GM12878 (cell line): ENCODE data around the gene NR3C1. TPM values are rescaled to one million over a fixed set of nuclear protein-coding genes. Genes with fewer than 3 reads are reported as not detected.

ENCODE experiments used
- ATAC-seq: fragments of 200-7000 bp; cut with Tn5 transposase; 3 replicates; pipeline ENCODE4 v1.9.1; 2020; ENCODE audit warnings: mild to moderate bottlenecking, moderate library complexity
- BruUV-seq: library from RNA; stranded (reverse); fragments of 400-500 nt; replicated peaks from 2 replicates; lab custom pipeline; 2021; lab: Mats Ljungman, UMichigan
- CTCF ChIA-PET: fragments of 300-600 bp; sonication (Branson Sonifier 250); formaldehyde crosslinking; extraction: SDS; loops from one replicate; lab custom pipeline; 2021; ENCODE audit warnings: inconsistent platforms; lab: Yijun Ruan, JAX
- POLR2A ChIA-PET: fragments of 350-600 bp; formaldehyde crosslinking; extraction: SDS; loops from one replicate; lab custom pipeline; 2021; ENCODE audit warnings: inconsistent platforms; lab: Charles Lee
- RAD21 ChIA-PET: fragments of 300-600 bp; sonication (Branson Sonifier 250); formaldehyde crosslinking; loops from one replicate; lab custom pipeline; 2023; ENCODE audit warnings: antibody characterized with exemption; ENCODE audit not compliant: unreplicated experiment; lab: Charles Lee
- SMC1A ChIA-PET: fragments of 300-600 bp; sonication (Branson Sonifier 250); formaldehyde crosslinking; loops from one replicate; lab custom pipeline; 2023; ENCODE audit not compliant: unreplicated experiment, uncharacterized antibody; lab: Charles Lee
- DNase-seq: peaks from one replicate; pipeline ENCODE4 v3.0.0-alpha.2; 2011; ENCODE audit warnings: low read depth, low spot score
- FAIRE-seq: peaks from 3 replicates; lab custom pipeline; 2011; peaks lifted over from hg19 to GRCh38; lab: Jason Lieb, UNC
- H2AFZ ChIP-seq: 2 replicates; pipeline ENCODE4 v1.6.0; 2011; ENCODE audit warnings: low read depth, low read length, control low read depth; ENCODE audit not compliant: control insufficient read depth
- H3K27ac ChIP-seq: 2 replicates; pipeline ENCODE4 v1.5.1; 2011; ENCODE audit warnings: control low read depth; ENCODE audit not compliant: control insufficient read depth, insufficient read depth
- H3K27me3 ChIP-seq, 2 experiments: replicated peaks in 1 of 2; 2 replicates each; pipeline versions ENCODE4 v1.6.0 to v1.6.1; 2011; ENCODE audit warnings: low read length in 1 of 2; ENCODE audit not compliant: control insufficient read depth in 2 of 2, insufficient read depth in 2 of 2
- H3K36me3 ChIP-seq, 2 experiments: 2 replicates each; pipeline ENCODE4 v1.5.1; 2011; ENCODE audit warnings: low read length in 1 of 2; ENCODE audit not compliant: control insufficient read depth in 2 of 2, insufficient read depth in 2 of 2
- H3K4me1 ChIP-seq: 2 replicates; pipeline ENCODE4 v1.6.1; 2011; ENCODE audit warnings: mild to moderate bottlenecking, low read length, moderate library complexity, mixed read lengths; ENCODE audit not compliant: control insufficient read depth, insufficient read depth
- H3K4me2 ChIP-seq: 2 replicates; pipeline ENCODE4 v1.6.0; 2011; ENCODE audit warnings: control low read depth; ENCODE audit not compliant: control insufficient read depth, insufficient read depth
- H3K4me3 ChIP-seq: fragments of 200-600 bp; sonication (generic); 2 replicates; pipeline ENCODE4 v1.5.1; 2016
- H3K79me2 ChIP-seq: 2 replicates; pipeline ENCODE4 v1.6.0; 2011; ENCODE audit warnings: low read length; ENCODE audit not compliant: control insufficient read depth, insufficient read depth
- H3K9ac ChIP-seq: 2 replicates; pipeline ENCODE4 v1.8.0; 2011; ENCODE audit warnings: low read length, control low read depth, mixed read lengths; ENCODE audit not compliant: control insufficient read depth, insufficient read depth
- H3K9me3 ChIP-seq: replicated peaks from 3 replicates; pipeline ENCODE4 v1.5.1; 2011; ENCODE audit warnings: mild to moderate bottlenecking, low read length; ENCODE audit not compliant: control insufficient read depth, insufficient read depth
- H4K20me1 ChIP-seq: 2 replicates; pipeline ENCODE4 v1.6.0; 2011; ENCODE audit not compliant: control insufficient read depth, insufficient read depth
- CHD1 ChIP-seq: IDR thresholded peaks from 2 replicates; pipeline ENCODE4 v1.6.1; 2012; ENCODE audit warnings: low read depth, low read length, improper control_type of control experiment
- CHD4 ChIP-seq: fragments of 200-600 bp; sonication (generic); IDR thresholded peaks from 2 replicates; pipeline ENCODE4 v1.6.1; 2016; ENCODE audit warnings: mild to moderate bottlenecking
- RBBP5 ChIP-seq: fragments of 200-600 bp; sonication (generic); conservative IDR thresholded peaks from 2 replicates; pipeline ENCODE4 v1.6.1; 2016
- RCOR1 ChIP-seq: conservative IDR thresholded peaks from 2 replicates; pipeline ENCODE4 v1.6.1; 2012; ENCODE audit warnings: low read depth, low read length, improper control_type of control experiment
- TCF7 ChIP-seq: IDR thresholded peaks from 2 replicates; pipeline ENCODE4 v1.6.1; 2014; ENCODE audit warnings: antibody characterized with exemption, borderline replicate concordance
- ZBED1 ChIP-seq: IDR thresholded peaks from 2 replicates; pipeline ENCODE4 v1.6.1; 2016; ENCODE audit warnings: borderline replicate concordance
- ZNF207 ChIP-seq: fragments of 450-650 bp; IDR thresholded peaks from 2 replicates; pipeline ENCODE4 v1.6.1; 2014; ENCODE audit warnings: antibody characterized with exemption, mild to moderate bottlenecking, borderline replicate concordance
- ZNF217 ChIP-seq: fragments of 450-650 bp; IDR thresholded peaks from 2 replicates; pipeline ENCODE4 v1.6.1; 2017; ENCODE audit warnings: antibody characterized with exemption, mild to moderate bottlenecking
- ZNF384 ChIP-seq: IDR thresholded peaks from 2 replicates; pipeline ENCODE4 v1.6.1; 2012; ENCODE audit warnings: low read depth, mild to moderate bottlenecking, low read length, improper control_type of control experiment, borderline replicate concordance
- WGBS: methylation state at CpG from one replicate; pipeline ENCODE4 v1.1.6; 2016; ENCODE audit warnings: low lambda C conversion rate; ENCODE audit not compliant: insufficient replicate concordance, insufficient coverage; ENCODE audit errors: missing lambda C conversion rate; 5-methylcytosine and 5-hydroxymethylcytosine counted together
- in situ Hi-C: fragments of 300-500 bp; cut with MboI; formaldehyde crosslinking; loops from 9 replicates; pipeline ENCODE4 v1.14.3; 2018; ENCODE audit warnings: mixed read lengths
- intact Hi-C: fragments of 100-400 bp; cut with micrococcal nuclease; formaldehyde crosslinking; loops from one replicate; pipeline ENCODE4 v1.14.2; 2022; ENCODE audit not compliant: unreplicated experiment
- polyA plus RNA-seq, 11 experiments: library from polyadenylated mRNA; depleted of rRNA in 4 of 11; unstranded in 6 of 11; stranded (reverse) in 5 of 11; fragments of >200 nt; fragmentation: Nextera tagmentation in 4 of 11; fragmentation: Illumina TruSeq in 1 of 11; extraction: Ambion mirVana in 4 of 11; extraction: Trizol in 1 of 11; gene quantifications; 1 replicate in 1 of 11; 2 replicates in 10 of 11; pipeline versions ENCODE4 v1.2.1 to v1.2.3, GENCODE V29; 2011 to 2016; ENCODE audit warnings: inconsistent platforms in 2 of 11, missing spikeins in 2 of 11, low read depth in 1 of 11
- total RNA-seq, 4 experiments: library from RNA; depleted of rRNA in 3 of 4; stranded (reverse); fragments of >200 nt in 3 of 4; fragmentation: Illumina TruSeq in 1 of 4; extraction: Trizol in 1 of 4; gene quantifications; 2 replicates each; pipeline versions ENCODE4 v1.2.1 to v1.2.3, GENCODE V29; 2013 to 2021

The NR3C1 gene
- total and polyA plus RNA-seq, 10 of the 15 experiments (the other 5 are each of a cell fraction or from before 2014, with no cell fraction given): 49.7 to 141 (median 109) TPM

GRCh38 chr5:143245929-143246561 is 157.4 kb downstream of the NR3C1 start:
- Histone ChIP-seq H3K4me1 (peaks cover 10% of the 10 kb centered on the region), H4K20me1 (no peaks in the 10 kb centered on the region), H3K27ac (no peak overlapping the region), H3K4me3 (no peak overlapping the region), H2AFZ (no peak overlapping the region), H3K9ac (no peak overlapping the region), H3K4me2 (no peak overlapping the region), H3K79me2 (no peaks in the 10 kb centered on the region), H3K36me3 (no peaks in the 10 kb centered on the region), H3K9me3 (peaks cover 1% of the 10 kb centered on the region; the same call in 2 of the 3 replicates), H3K27me3 (no peaks in the 10 kb centered on the region)
- BruUV-seq: no TSS peak
- in situ Hi-C loops (no loop called here), intact Hi-C loops (no loop called here)
- CTCF ChIA-PET: interaction anchor here (1.7 kb wide), 1 partner anchor 15 kb away, joined by 4 read pairs; no protein-coding TSS in a partner anchor
- no peak for DNase-seq
- ATAC-seq: no peak
- RAD21 ChIA-PET: no interaction called here
- SMC1A ChIA-PET: interaction anchor here (2.0 kb wide), 1 partner anchor 13 kb away, joined by 5 read pairs; no protein-coding TSS in a partner anchor
- POLR2A ChIA-PET: no interaction called here
- no peak for FAIRE-seq
- TF ChIP-seq ZNF384 (no peak), TCF7 (no peak), ZNF217 (no peak)
- WGBS: 82% methylated on average over 11 of the region's 11 CpGs

GRCh38 chr5:143244990-143245389 is 158.5 kb downstream of the NR3C1 start:
- Histone ChIP-seq H3K27me3 (no peaks in the 10 kb centered on the region), H3K4me2 (no peak overlapping the region)
- SMC1A ChIA-PET: interaction anchor here (0.6 to 2.0 kb wide), 2 partner anchors 14 to 177 kb away, joined by 3 to 5 read pairs; no protein-coding TSS in a partner anchor
- no peak for TF ChIP-seq ZBED1
- no peak for TF ChIP-seq RCOR1
- TF ChIP-seq ZNF207: no peak
- TF ChIP-seq RBBP5: no peak
- no peak for TF ChIP-seq CHD4
- TF ChIP-seq CHD1: no peak
- TF ChIP-seq, all 136 proteins: peak for 0
- H3K9me3 ChIP-seq: peaks cover 1% of the 10 kb centered on the region; the same call in 2 of the 3 replicates
- H3K4me1 ChIP-seq: no peaks in the 10 kb centered on the region
- H4K20me1 ChIP-seq: no peaks in the 10 kb centered on the region
- no peak overlapping the region for H3K9ac ChIP-seq
- no peaks in the 10 kb centered on the region for H3K36me3 ChIP-seq
- in situ Hi-C loops: no loop called here
- BruUV-seq: no TSS peak
- WGBS: 71% methylated on average over 2 of the region's 2 CpGs
- CTCF ChIA-PET: interaction anchor here (1.7 kb wide), 1 partner anchor 14 kb away, joined by 4 read pairs; no protein-coding TSS in a partner anchor
- no peak for FAIRE-seq
- no peak for DNase-seq
- POLR2A ChIA-PET: no interaction called here
- ATAC-seq: no peak
- H2AFZ ChIP-seq: no peak overlapping the region
- no peak overlapping the region for H3K27ac ChIP-seq
- RAD21 ChIA-PET: no interaction called here
- intact Hi-C loops: no loop called here
- no peak overlapping the region for H3K4me3 ChIP-seq
- H3K79me2 ChIP-seq: no peaks in the 10 kb centered on the region
